Measurements from ENCODE around the gene BTLA.

GRCh38 chr3:112425858-112426750, 73.2 kb downstream of the BTLA start:
- TF ChIP-seq, protein P1, sequence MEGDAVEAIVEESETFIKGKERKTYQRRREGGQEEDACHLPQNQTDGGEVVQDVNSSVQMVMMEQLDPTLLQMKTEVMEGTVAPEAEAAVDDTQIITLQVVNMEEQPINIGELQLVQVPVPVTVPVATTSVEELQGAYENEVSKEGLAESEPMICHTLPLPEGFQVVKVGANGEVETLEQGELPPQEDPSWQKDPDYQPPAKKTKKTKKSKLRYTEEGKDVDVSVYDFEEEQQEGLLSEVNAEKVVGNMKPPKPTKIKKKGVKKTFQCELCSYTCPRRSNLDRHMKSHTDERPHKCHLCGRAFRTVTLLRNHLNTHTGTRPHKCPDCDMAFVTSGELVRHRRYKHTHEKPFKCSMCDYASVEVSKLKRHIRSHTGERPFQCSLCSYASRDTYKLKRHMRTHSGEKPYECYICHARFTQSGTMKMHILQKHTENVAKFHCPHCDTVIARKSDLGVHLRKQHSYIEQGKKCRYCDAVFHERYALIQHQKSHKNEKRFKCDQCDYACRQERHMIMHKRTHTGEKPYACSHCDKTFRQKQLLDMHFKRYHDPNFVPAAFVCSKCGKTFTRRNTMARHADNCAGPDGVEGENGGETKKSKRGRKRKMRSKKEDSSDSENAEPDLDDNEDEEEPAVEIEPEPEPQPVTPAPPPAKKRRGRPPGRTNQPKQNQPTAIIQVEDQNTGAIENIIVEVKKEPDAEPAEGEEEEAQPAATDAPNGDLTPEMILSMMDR (conservative IDR thresholded peaks at IDR 0.05; ENCODE audit: low read length): no peak
- TF ChIP-seq EZH2phosphoT487 (IDR thresholded peaks at IDR 0.05; ENCODE audit: borderline replicate concordance, low read depth, low read length): no peak
